Activated CD4-positive, alpha-beta T cell treated with anti-CD3 and anti-CD28 coated beads for 36 hours (primary cell): Measurements from ENCODE around the gene VPS54. TPM values are rescaled to one million over a fixed set of nuclear protein-coding genes. Genes with fewer than 3 reads are reported as not detected.

ENCODE experiments used
- ATAC-seq: fragments of 200-7000 bp; cut with Tn5 transposase; one replicate; pipeline ENCODE4 v1.10.0; 2021; ENCODE audit warnings: mild to moderate bottlenecking, moderate library complexity
- CTCF ChIA-PET: fragments of 350-600 bp; sonication (Branson Sonifier 250); formaldehyde crosslinking; loops from one replicate; lab custom pipeline; 2021; ENCODE audit warnings: antibody characterized with exemption; lab: Charles Lee
- POLR2A ChIA-PET: fragments of 350-600 bp; sonication (Branson Sonifier 250); formaldehyde crosslinking; loops from one replicate; lab custom pipeline; 2021; ENCODE audit warnings: antibody characterized with exemption, inconsistent platforms; lab: Charles Lee
- DNase-seq: peaks from one replicate; pipeline ENCODE4 v3.0.0-alpha.2; 2020
- H3K27ac Mint-ChIP-seq: one replicate; pipeline ENCODE4 v1.8.0; 2021; ENCODE audit warnings: mixed read lengths
- H3K27me3 Mint-ChIP-seq: one replicate; pipeline ENCODE4 v1.8.0; 2021; ENCODE audit warnings: mixed read lengths
- H3K36me3 Mint-ChIP-seq: one replicate; pipeline ENCODE4 v1.8.0; 2021; ENCODE audit warnings: low read depth, mixed read lengths
- H3K4me1 Mint-ChIP-seq: one replicate; pipeline ENCODE4 v1.8.0; 2021; ENCODE audit warnings: mixed read lengths
- H3K4me3 Mint-ChIP-seq: one replicate; pipeline ENCODE4 v1.8.0; 2021; ENCODE audit warnings: mild to moderate bottlenecking, moderate library complexity, mixed read lengths
- H3K9me3 Mint-ChIP-seq: one replicate; pipeline ENCODE4 v1.8.0; 2021; ENCODE audit warnings: low read depth, mixed read lengths
- intact Hi-C, 2 experiments: fragments of 100-400 bp; cut with DNase I in 1 of 2; cut with micrococcal nuclease in 1 of 2; formaldehyde crosslinking; loops; one replicate each; pipeline versions ENCODE4 v1.14.2 to v1.15.1; 2022 to 2024; cut with DNase I, micrococcal nuclease
- total RNA-seq, 2 experiments: library from RNA; stranded (reverse); gene quantifications; one replicate each; pipeline ENCODE4 v1.2.3, GENCODE V29; 2021

The VPS54 gene
- total RNA-seq, 2 experiments from 2014 or later: 9.0 to 11.7 TPM

- Mint-ChIP-seq H3K4me1 (peaks cover 35% of the 10 kb centered on the region), H3K27ac (no peak overlapping the region), H3K4me3 (no peak overlapping the region), H3K9me3 (no peaks in the 10 kb centered on the region), H3K27me3 (no peaks in the 10 kb centered on the region), H3K36me3 (peaks cover 5% of the 10 kb centered on the region)
- POLR2A ChIA-PET: no interaction called here
- intact Hi-C loops: loop anchor here in 1 of 2 experiments (10.0 kb wide), 1 partner anchor 961 kb away; the partner anchor contains the start of gene SLC1A4
- ATAC-seq: no peak
- DNase-seq: no peak
- CTCF ChIA-PET: interaction anchor here (0.5 to 1.4 kb wide), 7 partner anchors 7 to 538 kb away, joined by 3 to 4 read pairs (median 3); no protein-coding TSS in a partner anchor
Observed at GRCh38 chr2:64023485-64024258, 4.4 kb upstream of the VPS54 start.

- ATAC-seq (no peak), DNase-seq (no peak)
- CTCF ChIA-PET: interaction anchor here (0.9 to 1.5 kb wide), 6 partner anchors 8 to 307 kb away, joined by 3 to 4 read pairs (median 4); no protein-coding TSS in a partner anchor
- Mint-ChIP-seq H3K4me1 (peaks cover 36% of the 10 kb centered on the region), H3K27me3 (no peaks in the 10 kb centered on the region), H3K36me3 (peaks cover 11% of the 10 kb centered on the region), H3K4me3 (no peak overlapping the region), H3K27ac (peak overlapping the region; percentile 47), H3K9me3 (no peaks in the 10 kb centered on the region)
- intact Hi-C loops: loop anchor here in 1 of 2 experiments (10.0 kb wide), 1 partner anchor 963 kb away; the partner anchor contains the start of gene SLC1A4
- POLR2A ChIA-PET: no interaction called here
Observed at GRCh38 chr2:64021578-64021977, 2.4 kb upstream of the VPS54 start.

DNA sequence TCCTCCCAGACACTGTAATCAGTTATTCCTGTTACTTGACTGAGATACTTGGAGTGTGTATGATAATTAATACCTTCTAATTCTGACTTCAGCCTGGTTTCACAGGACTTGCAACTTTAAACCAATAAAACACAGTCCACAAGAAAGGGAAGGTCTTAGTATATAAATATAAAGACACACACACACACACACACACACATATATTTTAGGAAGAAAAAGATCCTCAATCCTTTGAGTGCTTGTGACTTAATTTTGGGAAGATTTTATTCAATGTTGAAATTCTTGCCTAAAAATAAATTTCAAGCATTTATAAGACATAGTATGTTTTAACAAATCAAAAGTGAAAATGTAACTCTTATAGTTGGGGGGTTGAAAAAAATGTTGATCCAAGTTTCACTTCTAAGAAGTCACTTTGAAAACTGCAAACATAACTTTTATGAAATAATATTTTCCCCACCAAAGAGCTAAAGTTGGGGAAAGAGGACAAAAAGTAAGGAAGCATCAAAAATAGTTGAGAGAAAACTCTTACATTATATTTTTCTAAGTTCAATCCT lies 824 bp upstream of the VPS54 start:
- CTCF ChIA-PET: interaction anchor here (1.0 kb wide), 1 partner anchor 30 kb away, joined by 4 read pairs; no protein-coding TSS in a partner anchor
- peaks cover 11% of the 10 kb centered on the region for H3K36me3 Mint-ChIP-seq

GRCh38 chr2:64018701-64019082 lies 536 bp downstream of the VPS54 start:
- H3K4me3 Mint-ChIP-seq: peak overlapping the region; percentile 99
- peaks cover 37% of the 10 kb centered on the region for H3K4me1 Mint-ChIP-seq
- no peaks in the 10 kb centered on the region for H3K27me3 Mint-ChIP-seq
- intact Hi-C loops: loop anchor here in 1 of 2 experiments (1.0 to 5.0 kb wide), 4 partner anchors 17 to 1209 kb away; partner anchors contain the start of genes ACTR2, MDH1 and WDPCP
- DNase-seq: no peak
- peak; percentile 51 for ATAC-seq
- ChIA-PET POLR2A (interaction anchor here (0.6 kb wide), 2 partner anchors 820 to 1256 kb away, joined by 3 read pairs; no protein-coding TSS in a partner anchor), CTCF (interaction anchor here (0.5 to 1.3 kb wide), 4 partner anchors 18 to 719 kb away, joined by 3 read pairs; no protein-coding TSS in a partner anchor)
- no peaks in the 10 kb centered on the region for H3K9me3 Mint-ChIP-seq
- H3K36me3 Mint-ChIP-seq: peaks cover 11% of the 10 kb centered on the region
- peak overlapping the region; percentile 98 for H3K27ac Mint-ChIP-seq

More for the DNA sequence above, 824 bp upstream of the VPS54 start:
- Mint-ChIP-seq H3K4me3 (peak overlapping the region; percentile 99), H3K9me3 (no peaks in the 10 kb centered on the region), H3K4me1 (peaks cover 37% of the 10 kb centered on the region), H3K27ac (peak overlapping the region; percentile 92), H3K27me3 (no peaks in the 10 kb centered on the region)
- ATAC-seq (no peak), DNase-seq (no peak)
- POLR2A ChIA-PET: no interaction called here
- intact Hi-C loops: loop anchor here (1.0 to 10.0 kb wide), 5 partner anchors 15 to 1207 kb away; partner anchors contain the start of genes ACTR2 (in 1 of the 2), MDH1 (in 1 of the 2), SLC1A4 (in 1 of the 2) and WDPCP (in 1 of the 2)

DNA sequence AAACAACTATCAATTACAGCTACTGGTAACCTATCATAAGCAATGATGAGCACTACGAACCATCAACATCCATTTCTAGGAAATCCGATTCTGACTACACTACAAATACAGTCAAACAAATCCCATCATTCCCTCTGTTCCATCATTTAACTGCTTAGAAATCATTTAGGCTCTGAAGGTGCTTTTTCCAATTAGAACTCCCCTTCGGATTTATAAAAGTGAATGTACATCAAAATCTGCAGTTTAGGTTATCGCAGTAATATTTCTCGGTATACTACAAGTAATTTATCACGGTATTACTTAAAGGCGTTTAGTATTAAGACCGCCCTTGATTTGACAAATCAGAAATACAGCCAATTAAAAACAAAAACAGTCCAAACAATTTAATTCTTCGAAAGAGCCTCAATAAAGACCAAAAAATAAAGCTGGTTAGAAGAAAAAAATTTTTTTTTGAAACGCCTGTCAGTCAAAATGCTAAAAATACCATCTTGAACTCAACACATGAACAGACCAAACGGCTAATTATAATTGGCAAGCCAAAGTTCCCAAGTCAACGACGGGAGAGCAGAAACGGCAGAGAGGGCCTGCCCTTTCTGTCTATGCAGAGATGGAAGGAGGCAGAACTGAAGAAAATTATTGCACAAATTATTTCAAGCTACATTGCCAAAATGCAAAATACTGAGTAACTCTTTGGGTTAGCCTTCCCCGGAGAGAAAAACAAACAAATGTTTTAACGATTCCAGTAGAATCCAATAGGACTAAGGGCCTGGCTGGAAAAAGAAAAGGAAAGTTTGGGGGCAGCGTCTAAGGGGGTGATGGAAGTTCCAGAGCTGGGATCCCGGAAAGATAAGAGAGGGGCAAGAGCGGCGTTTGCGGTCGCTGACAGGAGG lies 1.2 kb downstream of the VPS54 start:
- ChIA-PET CTCF (interaction anchor here (0.5 to 1.3 kb wide), 5 partner anchors 17 to 720 kb away, joined by 3 to 4 read pairs (median 3); no protein-coding TSS in a partner anchor), POLR2A (interaction anchor here (0.6 to 0.8 kb wide), 3 partner anchors 18 to 1256 kb away, joined by 3 read pairs; no protein-coding TSS in a partner anchor)
- peaks cover 11% of the 10 kb centered on the region for H3K36me3 Mint-ChIP-seq
- H3K4me3 Mint-ChIP-seq: peak overlapping the region; percentile 99
- H3K4me1 Mint-ChIP-seq: peaks cover 39% of the 10 kb centered on the region
- H3K9me3 Mint-ChIP-seq: no peaks in the 10 kb centered on the region
- DNase-seq: no peak
- peak overlapping the region; percentile 98 for H3K27ac Mint-ChIP-seq
- intact Hi-C loops: loop anchor here in 1 of 2 experiments (5.0 kb wide), 2 partner anchors 431 to 1209 kb away; partner anchors contain the start of genes ACTR2, MDH1 and WDPCP
- ATAC-seq: no peak
- H3K27me3 Mint-ChIP-seq: no peaks in the 10 kb centered on the region

DNA sequence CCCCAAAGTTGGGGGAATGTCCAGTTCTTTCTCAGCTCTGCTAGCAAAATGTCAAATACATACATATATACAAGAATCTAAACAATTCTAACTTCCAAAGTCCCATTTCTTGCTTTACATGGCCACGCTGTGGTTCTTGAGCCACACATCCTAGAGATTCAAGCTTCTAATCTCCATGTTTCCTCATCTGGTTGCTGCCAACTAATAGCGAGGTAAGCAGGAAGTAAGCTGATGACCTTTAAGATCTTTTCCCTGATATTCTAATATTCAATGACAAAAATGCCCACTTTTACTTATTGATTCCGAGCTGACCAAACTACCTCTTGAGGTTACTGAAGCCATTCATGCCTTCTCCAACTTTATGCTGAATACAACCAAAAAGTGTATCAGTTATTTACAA lies 3.3 kb downstream of the VPS54 start:
- Mint-ChIP-seq H3K4me1 (peaks cover 45% of the 10 kb centered on the region), H3K36me3 (peaks cover 11% of the 10 kb centered on the region), H3K27me3 (no peaks in the 10 kb centered on the region), H3K4me3 (no peak overlapping the region), H3K27ac (no peak overlapping the region), H3K9me3 (no peaks in the 10 kb centered on the region)
- ATAC-seq (no peak), DNase-seq (no peak)
- CTCF ChIA-PET: interaction anchor here (0.6 to 1.7 kb wide), 5 partner anchors 8 to 312 kb away, joined by 3 to 6 read pairs (median 4); no protein-coding TSS in a partner anchor
- POLR2A ChIA-PET: interaction anchor here (0.6 kb wide), 1 partner anchor 849 kb away, joined by 5 read pairs; no protein-coding TSS in a partner anchor
- intact Hi-C loops: loop anchor here in 1 of 2 experiments (5.0 kb wide), 2 partner anchors 429 to 1211 kb away; partner anchors contain the start of genes ACTR2, MDH1 and WDPCP

GRCh38 chr2:64015391-64015790 lies 3.8 kb downstream of the VPS54 start:
- ChIA-PET POLR2A (interaction anchor here (0.6 kb wide), 1 partner anchor 849 kb away, joined by 5 read pairs; no protein-coding TSS in a partner anchor), CTCF (interaction anchor here (0.6 to 1.7 kb wide), 5 partner anchors 9 to 312 kb away, joined by 3 to 6 read pairs (median 4); no protein-coding TSS in a partner anchor)
- no peaks in the 10 kb centered on the region for H3K9me3 Mint-ChIP-seq
- no peaks in the 10 kb centered on the region for H3K27me3 Mint-ChIP-seq
- intact Hi-C loops: loop anchor here in 1 of 2 experiments (5.0 kb wide), 2 partner anchors 428 to 1212 kb away; partner anchors contain the start of genes ACTR2, MDH1 and WDPCP
- no peak overlapping the region for H3K27ac Mint-ChIP-seq
- peaks cover 41% of the 10 kb centered on the region for H3K4me1 Mint-ChIP-seq
- ATAC-seq: no peak
- no peak for DNase-seq
- H3K36me3 Mint-ChIP-seq: peaks cover 11% of the 10 kb centered on the region
- no peak overlapping the region for H3K4me3 Mint-ChIP-seq

GRCh38 chr2:64014628-64015027 lies 4.6 kb downstream of the VPS54 start:
- POLR2A ChIA-PET: interaction anchor here (0.7 kb wide), 1 partner anchor 313 kb away, joined by 3 read pairs; no protein-coding TSS in a partner anchor
- Mint-ChIP-seq H3K36me3 (peaks cover 8% of the 10 kb centered on the region), H3K27me3 (no peaks in the 10 kb centered on the region), H3K9me3 (no peaks in the 10 kb centered on the region), H3K27ac (no peak overlapping the region), H3K4me1 (peaks cover 33% of the 10 kb centered on the region), H3K4me3 (no peak overlapping the region)
- ATAC-seq (no peak), DNase-seq (no peak)
- intact Hi-C loops: loop anchor here in 1 of 2 experiments (5.0 kb wide), 2 partner anchors 427 to 1213 kb away; partner anchors contain the start of genes ACTR2, MDH1 and WDPCP
- CTCF ChIA-PET: interaction anchor here (0.8 to 0.9 kb wide), 2 partner anchors 15 to 317 kb away, joined by 3 read pairs; no protein-coding TSS in a partner anchor

DNA sequence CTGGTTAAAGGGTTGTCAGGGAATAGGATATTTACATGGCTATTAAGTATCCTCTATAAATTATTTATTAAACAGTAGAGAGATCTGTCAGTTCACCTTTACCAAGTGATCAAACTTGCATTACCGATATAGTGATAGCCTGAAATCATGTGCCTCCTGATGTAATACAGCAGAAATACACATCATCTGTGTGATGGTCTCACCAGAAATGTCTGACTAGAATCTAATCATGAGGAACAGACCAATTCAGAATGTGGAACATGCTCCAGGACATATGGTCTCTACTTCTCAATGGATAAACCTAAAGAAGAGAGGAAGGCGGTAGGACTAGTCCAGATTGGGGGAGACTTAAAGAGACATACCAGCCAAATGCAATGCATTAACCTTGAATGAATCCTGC lies 6.2 kb downstream of the VPS54 start:
- intact Hi-C loops: no loop called here
- H3K4me3 Mint-ChIP-seq: no peak overlapping the region

GRCh38 chr2:64012115-64012514 lies 7.1 kb downstream of the VPS54 start:
- Mint-ChIP-seq H3K4me1 (peaks cover 40% of the 10 kb centered on the region), H3K9me3 (no peaks in the 10 kb centered on the region), H3K27ac (no peak overlapping the region), H3K36me3 (peaks cover 10% of the 10 kb centered on the region), H3K4me3 (no peak overlapping the region), H3K27me3 (no peaks in the 10 kb centered on the region)
- DNase-seq (no peak), ATAC-seq (peak; percentile 58)
- CTCF ChIA-PET: no interaction called here
- POLR2A ChIA-PET: interaction anchor here (0.6 kb wide), 2 partner anchors 9 to 152 kb away, joined by 3 to 5 read pairs; no protein-coding TSS in a partner anchor
- intact Hi-C loops: no loop called here

More for the DNA sequence above, 6.2 kb downstream of the VPS54 start:
- POLR2A ChIA-PET: no interaction called here
- ATAC-seq (no peak), DNase-seq (no peak)
- peaks cover 6% of the 10 kb centered on the region for H3K36me3 Mint-ChIP-seq
- no peaks in the 10 kb centered on the region for H3K9me3 Mint-ChIP-seq
- no peaks in the 10 kb centered on the region for H3K27me3 Mint-ChIP-seq
- peaks cover 39% of the 10 kb centered on the region for H3K4me1 Mint-ChIP-seq
- no peak overlapping the region for H3K27ac Mint-ChIP-seq
- CTCF ChIA-PET: interaction anchor here (0.7 kb wide), 1 partner anchor 87 kb away, joined by 3 read pairs; no protein-coding TSS in a partner anchor
